ENCODE measurements around the gene MEN1. TPM values are rescaled to one million over a fixed set of nuclear protein-coding genes. Genes with fewer than 3 reads are reported as not detected.
A peak's percentile ranks its signal among the peaks of the same experiment; 100 is the strongest.

The MEN1 gene
- total and polyA plus RNA-seq, 2 of the 13 experiments (the other 11 are each of a cell fraction or from before 2014, with no cell fraction given): 20.5 to 27.3 TPM

- TF ChIP-seq ZNF512 (CRISPR knock-in tag; IDR thresholded peaks at IDR 0.05) (no peak), DPF2 (CRISPR knock-in tag; IDR thresholded peaks at IDR 0.05; ENCODE audit: borderline replicate concordance, low read depth) (peak; percentile 46), SMC3 (IDR thresholded peaks at IDR 0.05; ENCODE audit: low read length) (no peak), ZNF446 (CRISPR knock-in tag; IDR thresholded peaks at IDR 0.05) (no peak), ZNF562 (CRISPR knock-in tag; IDR thresholded peaks at IDR 0.05; ENCODE audit: borderline replicate concordance) (no peak), ZNF607 (CRISPR knock-in tag; IDR thresholded peaks at IDR 0.05; ENCODE audit: borderline replicate concordance) (peak; percentile 64; the same call in 1 of the 2 replicates), KDM6A (CRISPR knock-in tag; IDR thresholded peaks at IDR 0.05; ENCODE audit: low read depth) (peak; percentile 69), PRDM4 (CRISPR knock-in tag; IDR thresholded peaks at IDR 0.05; ENCODE audit: borderline replicate concordance) (no peak), SRSF9 (IDR thresholded peaks at IDR 0.05; ENCODE audit: borderline replicate concordance, insufficient read depth, low read depth, low read length, poor library complexity, severe bottlenecking) (no peak), ZNF816 (CRISPR knock-in tag; IDR thresholded peaks at IDR 0.05; ENCODE audit: borderline replicate concordance) (no peak), ZNF230 (CRISPR knock-in tag; IDR thresholded peaks at IDR 0.05) (0 out of 2 replicates have a peak, but pooled peaks have one; percentile 39), ZUFSP (CRISPR knock-in tag; IDR thresholded peaks at IDR 0.05; ENCODE audit: borderline replicate concordance) (no peak), NR2F2 (IDR thresholded peaks at IDR 0.05; ENCODE audit: borderline replicate concordance, low read depth) (peak; percentile 25; the same call in 1 of the 2 replicates), DNMT1 (CRISPR knock-in tag; IDR thresholded peaks at IDR 0.05) (no peak), THRA (CRISPR knock-in tag; IDR thresholded peaks at IDR 0.05; ENCODE audit: borderline replicate concordance) (peak; percentile 42; the same call in 1 of the 2 replicates), GZF1 (CRISPR knock-in tag; IDR thresholded peaks at IDR 0.05) (no peak), CHCHD3 (CRISPR knock-in tag; IDR thresholded peaks at IDR 0.05) (no peak), ZNF430 (CRISPR knock-in tag; IDR thresholded peaks at IDR 0.05) (no peak), NR1H2 (CRISPR knock-in tag; IDR thresholded peaks at IDR 0.05; ENCODE audit: borderline replicate concordance, low read depth) (no peak), ZNF530 (CRISPR knock-in tag; IDR thresholded peaks at IDR 0.05; ENCODE audit: low read depth) (no peak), ZNF543 (CRISPR knock-in tag; IDR thresholded peaks at IDR 0.05) (peak; percentile 43; the same call in 1 of the 2 replicates)
Observed at GRCh38 chr11:64842851-64843685, 32.7 kb upstream of the MEN1 start (continued).

All from HepG2 (cell line).